ENCODE data around the gene ZPBP2.

DNA sequence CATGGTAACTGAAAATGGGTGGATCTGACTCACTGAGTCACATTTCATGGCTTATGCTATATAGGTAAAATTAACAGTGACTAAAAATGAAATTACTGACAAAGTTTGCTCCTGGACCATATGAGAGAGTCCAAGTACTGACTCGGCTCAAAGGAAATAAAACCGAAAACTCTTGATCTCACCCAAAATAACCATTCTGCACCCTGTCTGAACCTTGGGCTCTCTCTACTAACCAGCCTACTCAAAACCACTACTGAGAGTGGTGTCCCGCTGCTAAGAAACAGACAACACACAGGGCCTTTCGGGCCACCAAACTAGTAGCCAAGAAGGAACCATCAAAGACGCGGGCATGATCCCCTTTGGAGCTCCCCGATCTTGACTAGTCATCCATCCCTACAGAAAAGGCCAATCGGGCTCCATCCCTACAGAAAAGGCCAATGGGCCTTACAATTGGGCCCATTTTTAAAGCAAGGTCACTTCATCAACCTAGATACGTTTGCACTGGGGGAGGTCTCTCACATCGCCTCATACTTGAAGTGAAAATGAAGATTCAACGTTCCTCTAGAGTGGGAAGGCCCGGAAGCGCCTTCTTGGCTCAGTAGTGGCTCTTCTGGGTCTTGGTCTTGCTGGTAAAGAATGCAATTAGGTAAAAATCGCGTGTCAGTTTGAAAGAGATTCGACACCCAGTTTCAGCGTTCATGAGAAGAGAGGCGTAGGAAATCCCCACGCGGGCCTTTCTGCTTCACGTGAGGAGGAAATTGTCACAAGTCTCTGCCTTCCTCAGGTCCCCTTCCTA lies 720 bp upstream of the ZPBP2 start:
- TF ChIP-seq, protein P1, sequence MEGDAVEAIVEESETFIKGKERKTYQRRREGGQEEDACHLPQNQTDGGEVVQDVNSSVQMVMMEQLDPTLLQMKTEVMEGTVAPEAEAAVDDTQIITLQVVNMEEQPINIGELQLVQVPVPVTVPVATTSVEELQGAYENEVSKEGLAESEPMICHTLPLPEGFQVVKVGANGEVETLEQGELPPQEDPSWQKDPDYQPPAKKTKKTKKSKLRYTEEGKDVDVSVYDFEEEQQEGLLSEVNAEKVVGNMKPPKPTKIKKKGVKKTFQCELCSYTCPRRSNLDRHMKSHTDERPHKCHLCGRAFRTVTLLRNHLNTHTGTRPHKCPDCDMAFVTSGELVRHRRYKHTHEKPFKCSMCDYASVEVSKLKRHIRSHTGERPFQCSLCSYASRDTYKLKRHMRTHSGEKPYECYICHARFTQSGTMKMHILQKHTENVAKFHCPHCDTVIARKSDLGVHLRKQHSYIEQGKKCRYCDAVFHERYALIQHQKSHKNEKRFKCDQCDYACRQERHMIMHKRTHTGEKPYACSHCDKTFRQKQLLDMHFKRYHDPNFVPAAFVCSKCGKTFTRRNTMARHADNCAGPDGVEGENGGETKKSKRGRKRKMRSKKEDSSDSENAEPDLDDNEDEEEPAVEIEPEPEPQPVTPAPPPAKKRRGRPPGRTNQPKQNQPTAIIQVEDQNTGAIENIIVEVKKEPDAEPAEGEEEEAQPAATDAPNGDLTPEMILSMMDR (IDR thresholded peaks at IDR 0.05) = no peak
- TF ChIP-seq POLR2A (IDR thresholded peaks at IDR 0.05) = no peak
